H4 (cell line): ENCODE data around the gene TPP1. TPM values are rescaled to one million over a fixed set of nuclear protein-coding genes. Genes with fewer than 3 reads are reported as not detected.
A peak's percentile ranks its signal among the peaks of the same experiment; 100 is the strongest.

Experiments used
- DNase-seq: peaks from one replicate; pipeline ENCODE4 v3.0.0-alpha.2; 2015; ENCODE audit warnings: low spot score
- total RNA-seq: library from RNA; depleted of rRNA; stranded (reverse); fragments of >200 nt; shearing (Covaris generic); gene quantifications from 2 replicates; pipeline ENCODE4 v1.2.3, GENCODE V29; 2014; rRNA removed

Gene TPP1
- 26.3 and 29.1 TPM in 2 replicates for total RNA-seq

- DNase-seq: peak; percentile 94
Observed at GRCh38 chr11:6619004-6619745, at the start of gene TPP1. Gene TPP1, minus strand, starts transcription at chr11:6619422. Its CDS starts 22 bp downstream, at chr11:6619400.

- DNase-seq: no peak
Observed at GRCh38 chr11:6667733-6668374, 48.6 kb upstream of the TPP1 start.

- no peak for DNase-seq
Observed at GRCh38 chr11:6666302-6667183, 47.3 kb upstream of the TPP1 start.

GRCh38 chr11:6664551-6664950, 45.3 kb upstream of the TPP1 start:
- no peak for DNase-seq

- DNase-seq: no peak
Observed at GRCh38 chr11:6663794-6664469, 44.7 kb upstream of the TPP1 start.

GRCh38 chr11:6660712-6661111, 41.5 kb upstream of the TPP1 start:
- no peak for DNase-seq

GRCh38 chr11:6658647-6659046, 39.4 kb upstream of the TPP1 start:
- no peak for DNase-seq

GRCh38 chr11:6657346-6657745, 38.1 kb upstream of the TPP1 start:
- no peak for DNase-seq

GRCh38 chr11:6656936-6657335, 37.7 kb upstream of the TPP1 start:
- no peak for DNase-seq

GRCh38 chr11:6656584-6656915, 37.3 kb upstream of the TPP1 start:
- DNase-seq: no peak

GRCh38 chr11:6655790-6656583, 36.8 kb upstream of the TPP1 start, which contains the start of gene DCHS1:
Gene DCHS1, minus strand, starts transcription at chr11:6655809. Its CDS starts 14,196 bp downstream, at chr11:6641613.
- DNase-seq: no peak

GRCh38 chr11:6655020-6655789, 36.0 kb upstream of the TPP1 start:
- DNase-seq: no peak

GRCh38 chr11:6654281-6655019, 35.2 kb upstream of the TPP1 start:
- no peak for DNase-seq

GRCh38 chr11:6653656-6654055, 34.4 kb upstream of the TPP1 start:
- DNase-seq: no peak

GRCh38 chr11:6653097-6653496, 33.9 kb upstream of the TPP1 start:
- DNase-seq: no peak

- DNase-seq: no peak
Observed at GRCh38 chr11:6652182-6652581, 33.0 kb upstream of the TPP1 start.

GRCh38 chr11:6650980-6651379, 31.8 kb upstream of the TPP1 start:
- no peak for DNase-seq

- no peak for DNase-seq
Observed at GRCh38 chr11:6650104-6650503, 30.9 kb upstream of the TPP1 start.

- DNase-seq: no peak
Observed at GRCh38 chr11:6648501-6648900, 29.3 kb upstream of the TPP1 start.

GRCh38 chr11:6647836-6648235, 28.6 kb upstream of the TPP1 start:
- DNase-seq: no peak
